Measurements from ENCODE around the gene KCND1.

KCND1 gene

GRCh38 chrX:48937054-48937907, 34.4 kb downstream of the KCND1 start:
- peak; percentile 32 for DNase-seq

- DNase-seq = no peak
Measured at GRCh38 chrX:48936429-48937053, 35.1 kb downstream of the KCND1 start.

- DNase-seq = no peak
Measured at GRCh38 chrX:48935301-48935670, 36.4 kb downstream of the KCND1 start.

DNA sequence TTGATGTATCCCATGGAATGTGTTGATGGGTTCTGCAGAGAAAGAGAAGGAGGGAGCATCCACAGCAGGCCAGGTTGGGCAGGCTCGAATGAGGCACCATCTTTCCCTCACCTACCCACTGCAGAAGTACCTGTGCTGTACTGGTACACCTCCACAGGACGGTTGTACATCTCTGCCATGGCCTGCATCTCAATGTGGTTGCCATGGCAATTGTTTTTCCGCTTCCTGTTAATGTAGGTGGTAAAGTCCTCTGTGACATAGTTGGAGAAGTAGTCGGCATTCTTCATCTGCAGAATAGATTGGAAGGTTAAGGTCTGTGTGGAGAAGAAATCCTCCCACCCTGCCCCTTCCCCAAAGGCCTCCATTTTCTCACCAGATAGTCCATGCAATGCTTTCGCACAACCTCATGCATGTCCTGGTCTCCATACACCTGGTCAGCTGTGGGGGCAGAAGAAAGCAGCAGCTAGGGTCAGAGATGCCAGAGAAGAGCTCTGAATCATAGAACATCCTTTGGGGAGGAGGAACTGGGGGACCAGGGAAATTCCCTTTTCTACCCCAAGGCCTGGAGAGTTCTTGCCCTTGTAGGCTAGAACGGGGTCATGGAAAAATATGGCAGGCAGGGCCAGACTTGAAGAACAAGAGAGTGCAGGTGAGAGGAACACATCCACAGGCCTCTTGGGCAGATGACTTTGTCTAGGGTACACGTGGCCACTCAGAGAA, 36.9 kb downstream of the KCND1 start:
- DNase-seq = no peak

GRCh38 chrX:48933757-48934156, 37.9 kb downstream of the KCND1 start:
- DNase-seq = no peak

GRCh38 chrX:48927736-48928382, 43.8 kb downstream of the KCND1 start:
- no peak for DNase-seq

- DNase-seq = no peak
Measured at GRCh38 chrX:48927123-48927522, 44.5 kb downstream of the KCND1 start.

GRCh38 chrX:48924270-48924669, 47.4 kb downstream of the KCND1 start:
- DNase-seq = no peak

DNA sequence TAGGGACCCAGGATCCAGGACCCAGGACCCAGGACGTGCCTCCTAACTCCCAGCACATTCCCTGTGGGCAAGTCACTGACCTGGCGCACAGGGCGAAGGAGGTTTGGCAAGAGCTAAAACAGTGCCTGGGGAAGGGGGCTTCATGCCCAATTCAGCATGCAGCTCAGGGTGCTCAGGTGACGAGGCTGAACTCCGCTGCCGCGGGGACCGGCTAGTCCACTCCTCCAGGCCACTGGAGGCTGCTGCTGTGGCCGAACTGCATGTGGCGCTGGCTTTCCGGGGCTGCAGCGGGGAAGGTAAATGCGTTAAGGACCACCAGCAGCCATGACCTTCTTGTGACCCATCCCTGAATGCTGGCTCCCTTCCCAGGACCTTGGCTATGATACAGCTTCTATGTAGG, 47.9 kb downstream of the KCND1 start:
- DNase-seq = no peak

DNA sequence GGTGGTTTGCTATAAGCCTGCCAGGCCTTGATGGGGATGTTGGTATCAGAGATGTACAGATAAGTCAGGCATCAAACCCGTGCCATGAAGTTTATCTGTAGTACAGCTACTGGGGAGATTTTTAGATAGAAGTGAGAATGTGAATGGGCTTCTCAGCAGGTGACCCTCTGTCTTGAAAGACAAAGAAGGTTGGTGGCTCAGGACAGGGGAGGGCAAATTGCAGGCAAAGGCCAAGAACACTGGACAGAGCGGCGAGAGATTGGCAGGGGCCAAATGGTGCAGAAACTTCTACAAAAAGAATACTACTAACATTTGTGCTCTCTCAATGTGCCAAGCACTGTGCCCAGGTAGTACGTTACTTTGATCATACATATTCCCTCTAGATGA, 50.9 kb downstream of the KCND1 start:
- no peak for DNase-seq

- no peak for DNase-seq
Measured at GRCh38 chrX:48919947-48920717, 51.5 kb downstream of the KCND1 start.

- no peak for DNase-seq
Measured at GRCh38 chrX:48919360-48919841, 52.2 kb downstream of the KCND1 start.

GRCh38 chrX:48918643-48919340, 52.9 kb downstream of the KCND1 start, which contains the start of gene PIM2:
Gene PIM2, minus strand, starts transcription at chrX:48919024. Its CDS starts 190 bp downstream, at chrX:48918834.
- peak; percentile 63 for DNase-seq

GRCh38 chrX:48918301-48918642, 53.4 kb downstream of the KCND1 start:
- no peak for DNase-seq

DNA sequence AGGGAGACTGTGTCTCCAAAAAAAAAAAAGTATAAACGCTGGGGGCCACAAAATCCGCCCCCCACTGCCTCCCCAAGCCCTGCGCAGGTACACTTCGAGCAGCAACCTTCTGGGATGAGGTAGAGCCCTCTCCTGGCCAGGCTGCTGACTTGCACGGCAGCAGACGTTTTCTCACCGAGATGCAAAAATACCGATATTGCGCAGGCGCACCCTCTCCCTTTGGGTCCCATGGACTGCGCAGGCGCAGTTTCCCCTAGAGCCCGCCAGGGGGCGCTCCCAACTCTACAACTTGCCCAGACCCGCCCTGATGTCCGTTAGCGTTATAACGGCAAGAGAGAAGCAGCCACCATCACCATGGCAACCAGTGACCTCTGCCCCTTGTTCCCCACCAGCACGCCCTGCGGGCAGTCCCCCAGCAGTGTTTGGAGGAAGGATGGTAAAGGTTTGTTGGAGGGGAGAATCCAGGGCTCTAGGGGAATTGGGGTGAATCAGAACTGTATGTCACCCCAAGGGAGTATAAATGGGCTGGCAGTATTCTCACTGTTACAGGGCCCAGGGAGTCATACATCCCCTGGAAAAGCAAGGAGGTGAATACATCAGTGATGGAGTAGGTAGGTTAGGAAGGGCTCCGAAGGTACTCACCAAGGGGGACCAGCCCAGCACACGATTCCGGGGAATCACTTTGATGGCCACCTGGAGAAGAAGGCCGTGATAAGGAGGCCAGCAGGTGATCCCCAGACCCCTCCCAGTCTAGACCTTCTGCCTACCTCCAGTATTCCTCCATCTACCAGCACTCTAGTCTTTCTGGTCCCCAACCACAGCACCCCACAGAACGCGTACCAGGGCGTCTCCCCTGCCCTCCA, 54.3 kb downstream of the KCND1 start:
- peak; percentile 88 for DNase-seq

GRCh38 chrX:48914593-48915493, 56.8 kb downstream of the KCND1 start:
- DNase-seq = no peak

- DNase-seq = no peak
Measured at GRCh38 chrX:48913605-48914366, 57.9 kb downstream of the KCND1 start.

DNA sequence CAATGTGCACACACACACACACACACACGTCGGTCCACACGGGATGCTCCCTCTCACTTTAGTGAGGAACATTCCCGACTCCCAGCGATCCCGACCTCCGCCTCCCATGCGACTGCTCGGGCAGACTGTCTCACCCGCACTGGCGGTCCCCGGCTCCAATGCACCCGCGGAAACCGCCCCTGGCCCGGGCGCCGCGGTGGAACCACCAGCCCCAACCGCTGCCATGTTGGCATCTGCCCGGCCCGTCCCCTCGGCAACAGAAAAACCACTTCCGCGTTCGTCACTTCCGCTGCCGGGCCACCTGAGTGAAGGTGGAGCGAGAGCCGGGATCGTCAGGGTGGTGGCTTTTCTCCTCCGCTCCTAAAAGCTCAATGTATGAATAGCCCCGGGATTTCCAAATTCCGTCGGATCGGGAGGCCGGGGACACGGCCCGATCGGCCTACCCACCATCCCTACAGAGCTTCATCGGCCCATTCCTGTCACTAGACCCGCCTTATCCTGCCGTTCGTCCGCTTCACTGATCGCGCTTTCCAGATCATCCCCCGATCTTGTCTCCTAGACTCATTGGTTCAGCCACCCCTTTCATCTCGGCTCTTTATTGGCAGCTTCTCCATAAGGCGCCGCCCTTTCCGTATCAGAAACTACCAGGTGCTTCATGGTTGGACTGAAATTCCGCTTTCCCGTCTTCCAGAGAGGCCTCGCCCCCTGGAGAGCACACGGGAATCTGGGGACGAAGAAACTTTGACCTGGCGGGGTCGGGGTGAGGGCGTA, 60.0 kb downstream of the KCND1 start, which contains the start of gene SLC35A2:
Gene SLC35A2, minus strand, starts transcription at position 235 of the 771 bp plus-strand sequence. Its CDS starts 10 bp downstream, at position 225.
- peak; percentile 61 for DNase-seq

All from fibroblast of upper back skin (primary cell).